GM19468 (cell line): ENCODE results near the gene RBFOX1.

ENCODE experiments used
- ATAC-seq: cut with Tn5 transposase; IDR thresholded peaks from one replicate; pipeline ENCODE4 v1.9.1; 2021; ENCODE audit warnings: mild to moderate bottlenecking, moderate library complexity, moderate number of reproducible peaks; ENCODE audit not compliant: unreplicated experiment; ENCODE audit errors: extremely low read depth

RBFOX1 gene

DNA sequence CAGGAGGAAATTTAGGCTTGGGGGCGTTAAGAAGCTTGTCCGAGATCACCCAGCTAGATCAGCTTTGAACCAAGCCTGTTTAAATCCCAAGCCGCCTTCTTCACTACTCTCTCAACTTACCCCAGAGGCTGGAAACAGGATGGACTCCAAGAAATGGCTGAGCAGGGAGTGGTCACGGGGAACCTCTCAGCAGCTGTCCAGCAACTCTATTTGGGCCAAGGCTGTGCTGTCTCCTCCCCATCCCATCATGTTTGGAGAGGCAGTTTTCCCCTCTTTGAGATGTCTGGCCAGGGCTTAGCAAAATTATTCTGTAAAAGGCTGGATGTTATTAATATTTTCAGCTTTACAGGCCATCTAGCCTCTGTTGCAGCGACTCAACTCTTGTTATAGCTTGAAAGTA lies 305.7 kb downstream of the RBFOX1 start:
- no peak for ATAC-seq

- ATAC-seq = no peak
These were observed 307.7 kb downstream of the RBFOX1 start for GRCh38 chr16:7640334-7640733.

- no peak for ATAC-seq
These were observed 311.5 kb downstream of the RBFOX1 start for GRCh38 chr16:7644176-7644575.

- ATAC-seq = no peak
These were observed 312.2 kb downstream of the RBFOX1 start for GRCh38 chr16:7644811-7645210.

GRCh38 chr16:7646821-7647500 lies 314.3 kb downstream of the RBFOX1 start:
- no peak for ATAC-seq

DNA sequence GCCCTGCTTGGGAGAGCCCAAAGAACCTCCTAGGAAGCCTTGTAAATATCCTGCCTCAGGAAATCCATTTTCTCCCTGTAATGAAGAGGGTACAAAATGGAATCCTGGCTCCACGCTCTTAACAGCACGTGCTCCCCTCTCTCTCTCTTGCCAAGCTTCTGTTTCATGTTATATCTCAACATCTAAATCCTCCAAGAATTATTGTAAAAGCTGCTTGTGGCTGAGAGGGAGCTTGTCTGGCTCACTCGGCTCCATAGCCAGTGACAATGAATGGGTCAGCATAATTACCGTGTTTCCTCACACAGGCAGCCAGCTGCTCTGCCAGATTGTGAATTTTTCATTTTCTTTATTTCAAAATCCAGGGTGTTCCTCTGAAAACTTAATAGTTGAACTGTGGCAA lies 317.8 kb downstream of the RBFOX1 start:
- ATAC-seq = no peak

- no peak for ATAC-seq
These were observed 319.3 kb downstream of the RBFOX1 start for GRCh38 chr16:7651803-7652570.

DNA sequence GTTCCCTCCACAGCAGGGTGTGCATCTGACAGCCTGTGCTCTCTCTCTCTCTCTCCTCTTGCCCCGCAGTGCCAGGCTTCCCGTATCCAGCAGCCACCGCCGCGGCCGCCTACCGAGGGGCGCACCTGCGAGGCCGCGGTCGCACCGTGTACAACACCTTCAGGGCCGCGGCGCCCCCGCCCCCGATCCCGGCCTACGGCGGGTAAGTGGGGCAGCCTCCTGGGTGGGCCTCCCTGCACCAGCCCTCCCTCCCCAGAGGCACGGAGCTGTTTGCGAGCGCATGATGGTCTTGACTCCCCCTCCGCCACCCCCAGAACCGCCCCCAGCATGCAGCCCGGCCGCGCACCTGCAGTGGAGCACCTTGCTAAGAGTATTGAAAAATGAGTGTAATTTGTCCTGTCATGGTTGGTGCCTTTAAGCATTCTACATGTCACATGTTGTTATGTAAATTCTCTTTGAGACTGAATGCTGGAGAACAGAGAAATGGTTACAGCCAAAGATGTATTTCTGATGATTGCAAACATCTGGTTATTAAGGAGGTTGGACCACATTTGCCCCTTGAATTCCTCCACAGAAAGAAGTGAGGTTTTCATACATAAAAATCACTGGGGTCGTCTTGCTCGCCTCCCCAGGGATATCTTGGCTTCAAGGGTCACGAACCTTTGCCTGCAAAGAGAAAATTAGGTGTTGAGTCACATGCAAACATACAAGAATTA lies 321.3 kb downstream of the RBFOX1 start:
- ATAC-seq = no peak

GRCh38 chr16:7675628-7676027 lies 343.0 kb downstream of the RBFOX1 start:
- ATAC-seq = no peak

GRCh38 chr16:7680296-7680695 lies 347.7 kb downstream of the RBFOX1 start:
- no peak for ATAC-seq

DNA sequence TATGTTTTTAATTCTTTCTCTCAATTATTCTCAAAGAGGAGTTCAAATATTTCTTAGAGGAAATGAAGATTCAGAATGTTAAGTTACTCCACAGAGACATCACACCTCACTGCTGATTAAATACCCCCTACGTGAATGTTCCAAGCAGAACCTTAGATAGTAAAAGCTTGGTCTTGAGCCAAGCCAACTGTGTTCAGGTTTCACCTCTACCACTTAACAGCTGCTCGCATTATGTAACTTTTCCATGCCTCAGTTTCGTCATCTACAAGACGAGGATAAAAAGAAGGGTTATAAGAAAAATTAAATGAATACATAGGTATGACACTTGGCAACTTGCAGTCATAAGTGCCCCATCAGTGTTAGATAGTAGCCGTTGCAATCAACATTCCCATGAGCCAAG lies 356.2 kb downstream of the RBFOX1 start:
- ATAC-seq = no peak

DNA sequence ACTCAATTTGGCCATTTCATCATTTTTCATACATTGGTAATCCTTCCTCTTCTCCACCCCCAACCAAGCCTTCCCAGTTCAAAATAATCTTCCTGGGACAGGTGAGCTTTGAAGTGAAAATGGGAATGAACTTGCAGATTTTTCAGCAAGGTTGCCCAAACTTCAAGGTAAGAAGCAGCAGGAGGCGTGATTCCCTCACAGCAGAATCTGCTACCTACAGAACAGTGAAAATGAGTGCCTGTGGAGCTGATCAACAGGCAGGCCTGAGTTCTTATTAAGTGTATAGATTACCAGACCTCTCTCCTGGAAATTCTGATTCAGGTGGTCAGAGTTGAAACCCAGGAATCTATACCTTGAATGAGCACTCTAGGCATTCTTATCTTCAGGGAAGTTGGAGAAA lies 356.6 kb downstream of the RBFOX1 start:
- no peak for ATAC-seq

DNA sequence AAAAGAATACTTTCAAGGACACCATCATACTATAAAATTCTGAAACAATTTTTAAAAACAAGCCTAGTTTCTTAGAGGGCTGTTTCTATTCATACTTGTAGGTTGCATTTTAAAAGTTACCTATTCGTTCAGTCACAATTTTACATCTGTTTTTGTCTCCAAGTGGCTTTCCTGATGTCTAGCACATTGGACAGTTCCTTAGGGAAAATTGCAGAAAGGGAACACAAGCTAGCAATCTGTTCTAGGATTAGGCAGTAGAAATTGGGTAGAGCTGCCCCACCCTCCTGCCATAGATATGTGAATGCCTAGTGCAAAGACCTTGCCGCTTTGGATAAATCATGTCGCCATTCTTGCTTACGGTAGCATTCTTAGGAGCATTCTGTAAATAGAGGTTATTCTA lies 358.9 kb downstream of the RBFOX1 start:
- no peak for ATAC-seq

DNA sequence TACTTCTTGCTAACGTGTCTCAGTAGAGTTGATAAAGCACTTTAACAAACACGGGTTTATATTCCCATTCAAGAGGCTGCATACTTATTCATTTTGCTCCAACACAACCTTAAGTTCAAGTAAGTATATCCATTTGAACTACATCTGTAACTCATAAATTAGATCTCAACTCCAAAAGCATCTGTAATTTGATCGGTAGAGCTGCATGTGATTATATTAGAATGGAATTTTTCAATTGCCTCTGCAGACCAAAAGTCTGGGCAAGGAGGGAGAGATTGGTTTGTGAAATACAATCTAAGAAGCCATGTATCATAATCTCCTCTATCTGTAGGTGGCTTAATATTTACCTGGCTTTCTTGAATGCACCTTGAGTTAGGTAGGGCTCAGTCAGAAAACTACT lies 371.0 kb downstream of the RBFOX1 start:
- no peak for ATAC-seq

DNA sequence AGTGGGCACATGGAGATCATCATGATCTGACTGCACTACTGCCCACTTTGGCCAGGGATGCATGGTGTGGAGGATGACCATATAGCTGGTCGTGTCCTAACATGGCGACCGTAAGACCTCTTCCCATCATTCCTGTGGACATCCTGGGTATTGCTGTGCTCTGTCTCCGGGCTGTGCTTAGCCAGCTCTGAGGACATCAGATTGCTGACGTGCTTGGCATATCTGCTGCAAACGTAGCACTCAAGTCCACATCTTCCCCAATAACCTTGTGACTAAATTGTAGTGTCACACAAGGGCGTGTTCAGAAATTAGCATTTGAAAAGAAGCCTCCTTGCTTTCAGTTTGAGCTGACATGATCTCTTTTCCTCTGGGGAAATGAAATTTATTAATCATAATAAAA lies 373.2 kb downstream of the RBFOX1 start:
- ATAC-seq = no peak

DNA sequence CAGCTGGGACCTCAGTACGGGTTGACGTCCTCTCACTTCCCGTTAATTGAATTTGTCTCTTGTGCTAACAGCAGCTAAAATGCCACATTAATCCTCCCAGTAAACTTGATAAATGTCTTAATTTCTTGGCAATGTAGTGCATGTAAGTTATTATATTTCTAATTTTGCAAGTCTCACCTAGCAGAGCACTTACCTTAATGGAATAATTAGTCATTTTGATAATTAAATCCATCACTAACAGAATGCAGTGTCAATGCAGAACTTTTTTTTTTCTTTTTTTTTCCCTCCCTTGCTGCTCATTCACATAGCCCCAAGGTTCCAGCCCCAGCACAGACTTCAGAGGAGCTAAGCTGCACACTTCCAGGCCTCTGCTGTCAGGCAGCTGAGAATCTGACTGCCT lies 376.5 kb downstream of the RBFOX1 start:
- no peak for ATAC-seq

GRCh38 chr16:7713244-7713643 lies 380.6 kb downstream of the RBFOX1 start:
- ATAC-seq = no peak

GRCh38 chr16:7714775-7715174 lies 382.1 kb downstream of the RBFOX1 start:
- ATAC-seq = no peak

- ATAC-seq = no peak
These were observed 384.3 kb downstream of the RBFOX1 start for GRCh38 chr16:7716660-7717550.

DNA sequence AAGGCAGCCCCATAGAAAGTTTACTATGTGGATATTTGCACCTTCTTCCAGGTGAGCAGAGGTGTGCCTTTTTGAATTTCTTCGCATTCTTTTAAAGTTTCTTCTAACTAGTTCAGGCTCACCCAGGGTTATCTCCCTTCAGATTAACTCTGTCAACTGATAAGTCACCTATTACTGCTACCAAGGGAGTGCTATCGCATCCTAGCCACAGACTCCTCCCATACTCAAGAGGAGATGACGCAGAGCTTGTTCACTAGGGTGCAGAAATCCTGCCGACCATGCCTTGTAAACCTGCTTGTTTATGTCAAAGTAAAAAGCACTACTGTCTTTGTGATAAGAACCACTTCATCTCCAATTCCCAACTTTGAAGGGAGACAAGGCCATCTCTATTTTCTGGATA lies 390.1 kb downstream of the RBFOX1 start:
- no peak for ATAC-seq
